Adrenal gland (tissue), 5 donors: ENCODE data around the gene GPR27.

Source experiments
- CTCF ChIP-seq, 6 experiments: fragments of 450-650 bp in 4 of 6; fragments of 200-600 bp in 2 of 6; sonication (generic) in 1 of 6; IDR thresholded peaks; 1 replicate in 5 of 6; 2 replicates in 1 of 6; pipeline versions ENCODE4 v1.5.1 to v1.8.0; 2016 to 2021; ENCODE audit warnings: antibody characterized with exemption in 6 of 6, mild to moderate bottlenecking in 2 of 6, moderate library complexity in 1 of 6
- POLR2A ChIP-seq, 2 donors: fragments of 450-650 bp; IDR thresholded peaks; one replicate each; pipeline ENCODE4 v1.6.1; 2017; ENCODE audit warnings: antibody characterized with exemption in 2 of 2, mild to moderate bottlenecking in 2 of 2, moderate library complexity in 1 of 2
- donor health status: DM: no; HTN: no; CAD: no.

- TF ChIP-seq CTCF (IDR thresholded peaks at IDR 0.05): no peak
- no peak for TF ChIP-seq POLR2A (IDR thresholded peaks at IDR 0.05)
Measured at GRCh38 chr3:71805199-71805598, 51.5 kb downstream of the GPR27 start.
